OCI-LY3 (cell line): ENCODE results near the gene LZTFL1.

Experiments used
- CTCF ChIP-seq: fragments of 200-600, 300-600 bp; sonication (generic); IDR thresholded peaks from 2 replicates; pipeline ENCODE4 v1.5.1; 2014; ENCODE audit warnings: antibody characterized with exemption, low read length, low read depth
- EZH2phosphoT487 ChIP-seq: fragments of 200-600 bp; shearing (Covaris generic); IDR thresholded peaks from 2 replicates; pipeline ENCODE4 v1.6.1; 2018; ENCODE audit warnings: antibody characterized with exemption, mixed run types, low read depth

GRCh38 chr3:45795509-45795881, 46.4 kb downstream of the LZTFL1 start:
- TF ChIP-seq CTCF (no peak), EZH2phosphoT487 (no peak)
